ENCODE results near the gene SDHB. TPM values are rescaled to one million over a fixed set of nuclear protein-coding genes. Genes with fewer than 3 reads are reported as not detected.

Gene SDHB
- total and polyA plus RNA-seq, 9 of the 15 experiments (the other 6 are each of a cell fraction or from before 2014, with no cell fraction given): 207 to 554 (median 365) TPM

GRCh38 chr1:17007121-17007520 lies 46.7 kb downstream of the SDHB start:
- Histone ChIP-seq H3K4me1 (replicated peaks in 1 of 2; ENCODE audit: control insufficient read depth in 2 of 2, insufficient read depth in 2 of 2, low read length in 2 of 2) (peaks cover 6 to 27% of the 10 kb centered on the region in 2 experiments; a peak in 3 of 5 replicates), H3K27me3 (ENCODE audit: control insufficient read depth in 2 of 2, insufficient read depth in 2 of 2, low read length in 2 of 2) (no peaks in the 10 kb centered on the region), H3K36me3 (ENCODE audit: control insufficient read depth, insufficient read depth, low read length) (peaks cover 24% of the 10 kb centered on the region; the same call in 2 of the 3 replicates), H3K4me2 (ENCODE audit: insufficient read depth, low read length) (no peak overlapping the region), H3K27ac (ENCODE audit: extremely low read depth, low read depth, low read length) (no peak overlapping the region), H4K20me1 (replicated peaks; ENCODE audit: control insufficient read depth, insufficient read depth, low read length) (no peaks in the 10 kb centered on the region), H2AFZ (ENCODE audit: low read depth, low read length) (no peak overlapping the region), H3K9ac (ENCODE audit: insufficient read depth in 1 of 2, low read depth in 2 of 2, low read length in 2 of 2) (no peak overlapping the region), H3K9me3 (replicated peaks; ENCODE audit: control insufficient read depth, insufficient read depth, low read depth, low read length) (no peaks in the 10 kb centered on the region), H3K4me3 (no peak overlapping the region), H3K9me1 (ENCODE audit: control insufficient read depth, insufficient read depth, low read length) (no peaks in the 10 kb centered on the region), H3K79me2 (ENCODE audit: control insufficient read depth, insufficient read depth, low read length) (no peaks in the 10 kb centered on the region; the same call in 2 of the 3 replicates)
- ChIA-PET POLR2A (interaction anchor here (0.6 to 0.9 kb wide), 4 partner anchors 13 to 403 kb away, joined by 3 read pairs; no protein-coding TSS in a partner anchor), CTCF (ENCODE audit: low intra/inter-chr PET ratio) (no interaction called here)
- in situ Hi-C loops (cut with MboI) (no loop called here), intact Hi-C loops (cut with micrococcal nuclease) (no loop called here)
- whole genome bisulfite sequencing (ENCODE audit: insufficient coverage, low coverage, missing lambda C conversion rate): 86% methylated on average over 8 of the region's 8 CpGs
- no peak for DNase-seq (ENCODE audit: extremely low read depth in 1 of 4, low spot score in 3 of 4)
- no peak for ATAC-seq
- FAIRE-seq: no peak
- BruUV-seq (replicated peaks): no TSS peak
- TF ChIP-seq SIX5 (IDR thresholded peaks at IDR 0.05; ENCODE audit: borderline replicate concordance in 1 of 2, insufficient read depth in 1 of 2, low read depth in 1 of 2, low read length in 2 of 2): no peak
- TF ChIP-seq ETV1 (tag; conservative IDR thresholded peaks at IDR 0.05; ENCODE audit: low read depth): no peak
- no peak for TF ChIP-seq ZBTB5 (IDR thresholded peaks at IDR 0.05)
- no peak for TF ChIP-seq TFAM (CRISPR knock-in tag; conservative IDR thresholded peaks at IDR 0.05)
- TF ChIP-seq SNIP1 (IDR thresholded peaks at IDR 0.05; ENCODE audit: low read depth): no peak
- no peak for TF ChIP-seq ZNF3 (CRISPR knock-in tag; IDR thresholded peaks at IDR 0.05)
- no peak for TF ChIP-seq FOXA3 (CRISPR knock-in tag; conservative IDR thresholded peaks at IDR 0.05 in 1 of 2, IDR thresholded peaks at IDR 0.05 in 1 of 2)
- no peak for TF ChIP-seq ZNF76 (CRISPR knock-in tag; IDR thresholded peaks at IDR 0.05; ENCODE audit: borderline replicate concordance)
